GM21723 (cell line): ENCODE data around the gene IVD.

Experiments
- ATAC-seq: cut with Tn5 transposase; IDR thresholded peaks from one replicate; pipeline ENCODE4 v1.9.1; 2021; ENCODE audit warnings: mild to moderate bottlenecking, moderate library complexity; ENCODE audit not compliant: unreplicated experiment

IVD gene

GRCh38 chr15:40437752-40438687, 32.4 kb downstream of the IVD start:
- no peak for ATAC-seq

- ATAC-seq: no peak
Observed at GRCh38 chr15:40438712-40439111, 33.1 kb downstream of the IVD start.

- no peak for ATAC-seq
Observed at GRCh38 chr15:40439461-40439959, 33.9 kb downstream of the IVD start.

- ATAC-seq: no peak
Observed at GRCh38 chr15:40439960-40440742, 34.6 kb downstream of the IVD start.

- peak; percentile 76 for ATAC-seq
Observed at GRCh38 chr15:40440743-40441564, 35.4 kb downstream of the IVD start, which contains the start of gene BAHD1. TSS of gene BAHD1 (plus strand) at chr15:40440953. CDS start at chr15:40458465, 17,512 bp downstream.

GRCh38 chr15:40441565-40442531, 36.3 kb downstream of the IVD start:
- ATAC-seq: peak; percentile 2

GRCh38 chr15:40443255-40443654, 37.7 kb downstream of the IVD start:
- ATAC-seq: no peak

GRCh38 chr15:40443846-40444245, 38.3 kb downstream of the IVD start:
- no peak for ATAC-seq

GRCh38 chr15:40444736-40445135, 39.1 kb downstream of the IVD start:
- no peak for ATAC-seq

GRCh38 chr15:40445421-40445922, 39.9 kb downstream of the IVD start:
- no peak for ATAC-seq

- ATAC-seq: no peak
Observed at GRCh38 chr15:40446144-40446543, 40.5 kb downstream of the IVD start.

- no peak for ATAC-seq
Observed at GRCh38 chr15:40448354-40448753, 42.8 kb downstream of the IVD start.

- ATAC-seq: no peak
Observed at GRCh38 chr15:40449275-40449674, 43.7 kb downstream of the IVD start.

GRCh38 chr15:40450047-40450446, 44.5 kb downstream of the IVD start:
- ATAC-seq: no peak

GRCh38 chr15:40451527-40452158, 46.0 kb downstream of the IVD start:
- no peak for ATAC-seq

- ATAC-seq: no peak
Observed at GRCh38 chr15:40452296-40453090, 46.9 kb downstream of the IVD start.

- ATAC-seq: peak; percentile 50
Observed at GRCh38 chr15:40453941-40454340, 48.3 kb downstream of the IVD start.

- ATAC-seq: no peak
Observed at GRCh38 chr15:40454904-40455391, 49.4 kb downstream of the IVD start.
